Transverse colon (tissue), 4 donors: Measurements from ENCODE around the gene ATP6V1B1.

Experiments
- CTCF ChIP-seq, 5 experiments: fragments of 200-600 bp in 3 of 5; fragments of 450-650 bp in 2 of 5; sonication (generic) in 3 of 5; IDR thresholded peaks; 1 replicate in 2 of 5; 2 replicates in 3 of 5; pipeline ENCODE4 v1.5.1; 2016 to 2017; ENCODE audit warnings: antibody characterized with exemption in 5 of 5, inconsistent platforms in 3 of 5, mild to moderate bottlenecking in 2 of 5, moderate library complexity in 1 of 5
- POLR2AphosphoS5 ChIP-seq, 3 donors: sonication (generic); formaldehyde crosslinking; IDR thresholded peaks; one replicate each; pipeline ENCODE4 v1.6.1; 2016; ENCODE audit warnings: antibody characterized with exemption in 3 of 3

DNA sequence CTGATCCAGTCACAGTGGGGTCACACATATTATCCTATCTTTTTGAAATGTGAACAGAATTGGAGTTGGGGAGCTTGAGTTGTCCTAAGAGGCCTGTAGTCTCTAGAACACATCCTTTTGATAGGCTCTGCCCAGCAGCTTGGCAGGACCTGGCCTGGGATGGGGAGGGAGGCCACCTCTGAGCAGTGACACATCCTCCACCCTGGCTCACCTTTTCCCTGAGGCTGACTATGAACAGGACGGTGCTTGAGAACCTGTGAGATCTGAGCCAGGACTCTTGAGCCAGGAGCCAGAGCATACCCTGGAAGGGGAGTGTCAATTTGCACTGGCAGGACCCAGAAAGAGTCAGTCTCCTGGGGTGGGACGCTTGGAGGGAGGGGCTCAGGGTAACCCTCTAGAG, 17.7 kb upstream of the ATP6V1B1 start:
- no peak for TF ChIP-seq CTCF (IDR thresholded peaks at IDR 0.05)
- TF ChIP-seq POLR2AphosphoS5 (IDR thresholded peaks at IDR 0.05): no peak
